OCI-LY1 (cell line): ENCODE results near the gene DHX58.

Source experiments
- H2AFZ ChIP-seq: fragments of 200-600 bp; sonication (generic), shearing (Covaris generic); 2 replicates; pipeline ENCODE4 v1.6.0; 2014; ENCODE audit warnings: antibody characterized with exemption, mild to moderate bottlenecking, low read length
- H3F3A ChIP-seq: fragments of 200-600 bp; sonication (generic), shearing (Covaris generic); 2 replicates; pipeline ENCODE4 v1.6.0; 2014; ENCODE audit warnings: mild to moderate bottlenecking, antibody characterized with exemption, low read length, moderate library complexity; ENCODE audit not compliant: insufficient read depth
- H3K27ac ChIP-seq: fragments of 200-600 bp; sonication (generic); 2 replicates; pipeline ENCODE4 v1.5.1; 2014; ENCODE audit warnings: low read length, mixed run types, mild to moderate bottlenecking, low read depth; ENCODE audit not compliant: poor library complexity, severe bottlenecking
- H3K27me3 ChIP-seq: fragments of 200-600 bp; sonication (generic); 2 replicates; pipeline ENCODE4 v1.6.0; 2014; ENCODE audit warnings: antibody characterized with exemption, mild to moderate bottlenecking, low read length, moderate library complexity; ENCODE audit not compliant: insufficient read depth
- H3K36me3 ChIP-seq: fragments of 200-600 bp; sonication (generic); 2 replicates; pipeline ENCODE4 v1.6.1; 2014; ENCODE audit warnings: mild to moderate bottlenecking, antibody characterized with exemption, low read length, moderate library complexity, mixed read lengths; ENCODE audit not compliant: insufficient read depth
- H3K4me1 ChIP-seq: fragments of 200-600 bp; sonication (generic); 2 replicates; pipeline ENCODE4 v1.5.1; 2014; ENCODE audit warnings: mild to moderate bottlenecking, low read length, moderate library complexity; ENCODE audit not compliant: insufficient read depth, severe bottlenecking
- H3K4me2 ChIP-seq: fragments of 200-600 bp; sonication (generic), shearing (Covaris generic); 2 replicates; pipeline ENCODE4 v1.6.1; 2014; ENCODE audit warnings: low read length
- H3K4me3 ChIP-seq: fragments of 200-600 bp; sonication (generic); 2 replicates; pipeline ENCODE4 v1.5.1; 2014; ENCODE audit warnings: low read length, low read depth, mild to moderate bottlenecking, mixed read lengths; ENCODE audit not compliant: poor library complexity, severe bottlenecking
- H3K79me2 ChIP-seq: fragments of 200-600 bp; shearing (Covaris generic); 2 replicates; pipeline ENCODE4 v1.6.1; 2016; ENCODE audit warnings: mixed run types, low read length, mixed read lengths; ENCODE audit not compliant: insufficient read depth
- H3K9ac ChIP-seq: fragments of 200-600 bp; sonication (generic), shearing (Covaris generic); 2 replicates; pipeline ENCODE4 v1.6.1; 2014; ENCODE audit warnings: mild to moderate bottlenecking, low read length, mixed read lengths
- H3K9me2 ChIP-seq: fragments of 200-600 bp; sonication (generic), shearing (Covaris generic); 2 replicates; pipeline ENCODE4 v1.6.1; 2014; ENCODE audit warnings: low read depth, mild to moderate bottlenecking, low read length, mixed read lengths
- H3K9me3 ChIP-seq: fragments of 200-600 bp; shearing (Covaris generic); 2 replicates; pipeline ENCODE4 v1.6.1; 2014; ENCODE audit warnings: low read length, mixed read lengths
- H4K20me1 ChIP-seq: fragments of 200-600 bp; sonication (generic), shearing (Covaris generic); 2 replicates; pipeline ENCODE4 v1.6.0; 2016; ENCODE audit warnings: mild to moderate bottlenecking, low read length; ENCODE audit not compliant: insufficient read depth
- CTCF ChIP-seq: fragments of 200-600 bp; sonication (generic), shearing (Covaris generic); IDR thresholded peaks from 2 replicates; pipeline ENCODE4 v1.5.1; 2017; ENCODE audit warnings: mild to moderate bottlenecking, antibody characterized with exemption, low read length, moderate library complexity, mixed read lengths
- EZH2 ChIP-seq: fragments of 200-600 bp; sonication (generic), shearing (Covaris generic); IDR thresholded peaks from 2 replicates; pipeline ENCODE4 v1.8.0; 2017; ENCODE audit warnings: borderline replicate concordance, mixed run types, mild to moderate bottlenecking, antibody characterized with exemption, low read length, moderate library complexity, mixed read lengths

The DHX58 gene

DNA sequence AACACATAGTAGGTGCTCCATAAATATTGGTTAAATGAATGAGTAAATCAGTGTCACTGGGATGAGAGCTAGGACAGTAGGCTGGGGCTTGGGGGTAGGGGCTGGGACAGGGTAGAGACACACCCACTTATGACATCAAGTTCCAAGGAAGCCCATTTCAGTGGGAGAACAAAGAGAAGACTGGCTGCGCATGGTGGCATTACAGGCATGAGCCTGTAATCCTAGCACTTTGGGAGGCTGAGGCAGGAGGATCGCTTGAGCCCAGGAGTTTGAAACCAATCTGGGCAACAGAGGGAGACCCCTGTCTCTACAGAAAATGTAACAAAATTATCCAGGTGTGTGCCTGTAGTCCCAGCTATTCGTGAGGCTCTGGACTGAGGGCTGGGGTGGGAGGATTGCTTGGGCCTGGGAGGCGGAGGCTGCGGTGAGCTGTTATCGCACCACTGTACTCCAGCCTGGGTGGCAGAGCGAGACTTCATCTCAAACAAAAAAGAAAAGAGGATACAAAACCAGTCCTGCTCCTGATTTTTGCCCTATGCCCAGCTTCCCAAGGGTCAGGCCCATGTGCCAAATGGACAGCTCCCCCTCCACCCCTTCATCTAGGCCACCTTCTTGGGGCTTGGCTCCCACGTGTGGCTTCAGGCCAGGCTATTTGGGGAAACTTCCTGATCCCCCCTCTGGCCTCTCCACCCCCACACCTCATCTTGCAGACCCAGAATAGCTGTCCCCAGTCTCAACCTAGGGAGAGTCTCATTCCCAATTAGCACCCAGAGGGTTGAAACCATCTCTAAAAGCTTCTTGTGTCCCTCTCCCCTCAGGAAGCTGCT, 21.3 kb downstream of the DHX58 start:
- Histone ChIP-seq H3K4me3 (no peak overlapping the region), H3K9me2 (no peaks in the 10 kb centered on the region), H3K9me3 (no peaks in the 10 kb centered on the region), H3K4me2 (no peak overlapping the region), H3K36me3 (no peaks in the 10 kb centered on the region), H3F3A (no peaks in the 10 kb centered on the region), H3K79me2 (no peaks in the 10 kb centered on the region), H3K27me3 (no peaks in the 10 kb centered on the region), H2AFZ (no peak overlapping the region), H3K27ac (no peak overlapping the region), H4K20me1 (no peaks in the 10 kb centered on the region), H3K4me1 (no peaks in the 10 kb centered on the region), H3K9ac (no peak overlapping the region)
- TF ChIP-seq EZH2 (no peak), CTCF (no peak)

GRCh38 chr17:42088736-42089135, 23.8 kb downstream of the DHX58 start:
- Histone ChIP-seq H3K4me1 (no peaks in the 10 kb centered on the region), H3K27me3 (no peaks in the 10 kb centered on the region), H3K9ac (no peak overlapping the region), H3K27ac (no peak overlapping the region), H3K36me3 (no peaks in the 10 kb centered on the region), H3K79me2 (no peaks in the 10 kb centered on the region), H2AFZ (no peak overlapping the region), H3K4me3 (no peak overlapping the region), H3F3A (no peaks in the 10 kb centered on the region), H3K9me3 (no peaks in the 10 kb centered on the region), H4K20me1 (no peaks in the 10 kb centered on the region), H3K9me2 (no peaks in the 10 kb centered on the region), H3K4me2 (no peak overlapping the region)
- no peak for TF ChIP-seq CTCF
- TF ChIP-seq EZH2, result no peak

GRCh38 chr17:42087736-42088705, 24.5 kb downstream of the DHX58 start:
- Histone ChIP-seq H3K27me3 (no peaks in the 10 kb centered on the region), H3K4me2 (no peak overlapping the region), H3K79me2 (no peaks in the 10 kb centered on the region), H4K20me1 (no peaks in the 10 kb centered on the region), H3K4me3 (no peak overlapping the region), H3K9ac (no peak overlapping the region), H3K4me1 (no peaks in the 10 kb centered on the region), H3K36me3 (no peaks in the 10 kb centered on the region), H3K9me3 (no peaks in the 10 kb centered on the region), H3F3A (no peaks in the 10 kb centered on the region), H2AFZ (no peak overlapping the region), H3K27ac (no peak overlapping the region), H3K9me2 (no peaks in the 10 kb centered on the region)
- no peak for TF ChIP-seq EZH2
